HCT116 (cell line): Measurements from ENCODE around the gene FNDC8. TPM values are rescaled to one million over a fixed set of nuclear protein-coding genes. Genes with fewer than 3 reads are reported as not detected.

ENCODE experiments used
- ATAC-seq: fragments of 200-7000 bp; cut with Tn5 transposase; 2 replicates; pipeline ENCODE4 v1.9.1; 2020; ENCODE audit warnings: mild to moderate bottlenecking, moderate library complexity
- BruUV-seq: library from RNA; stranded (reverse); fragments of 400-500 nt; replicated peaks from 2 replicates; lab custom pipeline; 2021; lab: Mats Ljungman, UMichigan
- CTCF ChIA-PET: fragments of 300-600 bp; sonication (Branson Sonifier 250); formaldehyde crosslinking; loops from one replicate; lab custom pipeline; 2021; ENCODE audit warnings: antibody characterized with exemption; lab: Charles Lee
- POLR2A ChIA-PET: fragments of 300-600, 350-600 bp; sonication (Branson Sonifier 250); formaldehyde crosslinking; loops from one replicate; lab custom pipeline; 2021; ENCODE audit warnings: antibody characterized with exemption; lab: Charles Lee
- RAD21 ChIA-PET, 2 experiments: fragments of 300-600 bp; sonication (Branson Sonifier 250); formaldehyde crosslinking; loops; one replicate each; lab custom pipeline; 2023; ENCODE audit warnings: low total read pairs in 2 of 2; ENCODE audit not compliant: uncharacterized antibody in 2 of 2, unreplicated experiment in 2 of 2, low non-redundant PET in 1 of 2; lab: Charles Lee
- DNase-seq: peaks from one replicate; pipeline ENCODE4 v3.0.0-alpha.2; 2010; ENCODE audit warnings: low read depth, low spot score
- H2AFZ ChIP-seq: fragments of 200-600 bp; shearing (Covaris generic), sonication (generic); 2 replicates; pipeline ENCODE4 v1.6.1; 2017; ENCODE audit warnings: low read depth, mixed run types, mixed read lengths, antibody characterized with exemption, low read length; ENCODE audit not compliant: poor library complexity, severe bottlenecking
- H3K27ac ChIP-seq: 2 replicates; pipeline ENCODE4 v1.5.1; 2012; ENCODE audit warnings: low read depth, low read length
- H3K27me3 ChIP-seq: fragments of 200-600 bp; sonication (generic); 2 replicates; pipeline ENCODE4 v1.6.1; 2016; ENCODE audit warnings: mixed run types, low read length, mixed read lengths; ENCODE audit not compliant: insufficient read depth
- H3K36me3 ChIP-seq, 2 experiments: fragments of 200-500 bp in 1 of 2; fragments of 200-600 bp in 1 of 2; sonication (Bioruptor generic) in 1 of 2; sonication (generic) in 1 of 2; 2 replicates each; pipeline versions ENCODE4 v1.5.1 to v1.6.1; 2014 to 2016; ENCODE audit warnings: low read length in 2 of 2, inconsistent platforms in 1 of 2, mixed read lengths in 1 of 2, mixed run types in 1 of 2; ENCODE audit not compliant: insufficient read depth in 2 of 2, control insufficient read depth in 1 of 2
- H3K4me1 ChIP-seq, 2 experiments: fragments of 200-600 bp in 1 of 2; sonication (generic) in 1 of 2; 2 replicates each; pipeline versions ENCODE4 v1.5.1 to v1.6.1; 2012 to 2017; ENCODE audit warnings: low read length in 2 of 2, inconsistent platforms in 1 of 2, mild to moderate bottlenecking in 1 of 2, mixed read lengths in 1 of 2, mixed run types in 1 of 2, moderate library complexity in 1 of 2; ENCODE audit not compliant: insufficient read depth in 2 of 2, control insufficient read depth in 1 of 2
- H3K4me2 ChIP-seq: fragments of 200-600 bp; sonication (generic); 2 replicates; pipeline ENCODE4 v1.6.1; 2017; ENCODE audit warnings: mixed run types, low read length, mixed read lengths
- H3K4me3 ChIP-seq, 2 experiments: fragments of 200-600 bp in 1 of 2; sonication (generic) in 1 of 2; replicated peaks in 1 of 2; 2 replicates each; pipeline ENCODE4 v1.5.1; 2011 to 2016; ENCODE audit warnings: low read length in 2 of 2, control low read depth in 1 of 2, low read depth in 1 of 2, mild to moderate bottlenecking in 1 of 2, mixed read lengths in 1 of 2, mixed run types in 1 of 2
- H3K79me2 ChIP-seq: fragments of 200-600 bp; sonication (generic); 2 replicates; pipeline ENCODE4 v1.6.1; 2017; ENCODE audit warnings: mild to moderate bottlenecking, mixed run types, low read length, moderate library complexity, mixed read lengths; ENCODE audit not compliant: insufficient read depth
- H3K9ac ChIP-seq: fragments of 200-600 bp; sonication (generic); 2 replicates; pipeline ENCODE4 v1.6.1; 2016; ENCODE audit warnings: low read length, mixed read lengths
- H3K9me2 ChIP-seq: fragments of 200-600 bp; sonication (generic), shearing (Covaris generic); 2 replicates; pipeline ENCODE4 v1.6.1; 2017; ENCODE audit warnings: mixed run types, mild to moderate bottlenecking, moderate library complexity; ENCODE audit not compliant: insufficient read depth
- H3K9me3 ChIP-seq, 2 experiments: fragments of 200-500 bp in 1 of 2; fragments of 200-600 bp in 1 of 2; sonication (Bioruptor generic) in 1 of 2; sonication (generic) in 1 of 2; 2 replicates each; pipeline ENCODE4 v1.6.1; 2014 to 2017; ENCODE audit warnings: low read length in 2 of 2, mixed read lengths in 2 of 2, inconsistent platforms in 1 of 2, low read depth in 1 of 2, mild to moderate bottlenecking in 1 of 2, mixed run types in 1 of 2, moderate library complexity in 1 of 2; ENCODE audit not compliant: control insufficient read depth in 1 of 2, insufficient read depth in 1 of 2
- H4K20me1 ChIP-seq: fragments of 200-600 bp; sonication (generic), shearing (Covaris generic); 2 replicates; pipeline ENCODE4 v1.6.1; 2017; ENCODE audit warnings: mixed run types, mild to moderate bottlenecking, moderate library complexity; ENCODE audit not compliant: insufficient read depth
- CBX3 ChIP-seq: IDR thresholded peaks from 2 replicates; pipeline ENCODE4 v1.6.1; 2012; ENCODE audit warnings: low read depth
- CEBPB ChIP-seq: IDR thresholded peaks from 2 replicates; pipeline ENCODE4 v1.6.1; 2012; ENCODE audit warnings: low read depth
- CTCF ChIP-seq, 3 experiments: fragments of 200-600 bp in 1 of 3; sonication (generic) in 1 of 3; IDR thresholded peaks in 2 of 3; conservative IDR thresholded peaks in 1 of 3; 2 replicates each; pipeline ENCODE4 v1.5.1; 2012 to 2017; ENCODE audit warnings: low read depth in 2 of 3, low read length in 2 of 3, antibody characterized with exemption in 1 of 3, borderline replicate concordance in 1 of 3, control low read depth in 1 of 3, mild to moderate bottlenecking in 1 of 3, mixed read lengths in 1 of 3, mixed run types in 1 of 3, moderate library complexity in 1 of 3; ENCODE audit not compliant: insufficient read depth in 1 of 3
- EZH2 ChIP-seq: fragments of 200-600 bp; sonication (generic); IDR thresholded peaks from 2 replicates; pipeline ENCODE4 v1.6.1; 2017; ENCODE audit warnings: antibody characterized with exemption, mixed run types
- EZH2phosphoT487 ChIP-seq: fragments of 200-600 bp; IDR thresholded peaks from 2 replicates; pipeline ENCODE4 v1.6.1; 2018; ENCODE audit warnings: antibody characterized with exemption, borderline replicate concordance
- MAX ChIP-seq: IDR thresholded peaks from 2 replicates; pipeline ENCODE4 v1.6.1; 2012
- POLR2A ChIP-seq: IDR thresholded peaks from 2 replicates; pipeline ENCODE4 v1.7.0; 2011; ENCODE audit warnings: borderline replicate concordance; ENCODE audit not compliant: insufficient read depth, insufficient read length; ENCODE audit errors: extremely low read depth
- SIN3A ChIP-seq: IDR thresholded peaks from 2 replicates; pipeline ENCODE4 v1.6.1; 2012; ENCODE audit warnings: low read depth
- SRF ChIP-seq: IDR thresholded peaks from 2 replicates; pipeline ENCODE4 v1.6.1; 2012; ENCODE audit warnings: low read depth
- YY1 ChIP-seq: IDR thresholded peaks from 2 replicates; pipeline ENCODE4 v1.6.1; 2011; ENCODE audit warnings: low read length, low read depth, moderate library complexity, mild to moderate bottlenecking; ENCODE audit not compliant: insufficient replicate concordance; ENCODE audit errors: extremely low read depth
- ZFX ChIP-seq: fragments of 450-650 bp; IDR thresholded peaks from 2 replicates; pipeline ENCODE4 v1.6.1; 2017
- ZNF274 ChIP-seq: fragments of 200-500 bp; sonication (Bioruptor generic); IDR thresholded peaks from 2 replicates; pipeline ENCODE4 v1.6.1; 2014; ENCODE audit warnings: mild to moderate bottlenecking, low read depth, low read length, inconsistent platforms
- intact Hi-C: fragments of 100-400 bp; cut with micrococcal nuclease; formaldehyde crosslinking; loops from 2 replicates; pipeline ENCODE4 v1.10.0; 2022
- total RNA-seq: library from RNA; stranded (reverse); gene quantifications from one replicate; pipeline ENCODE4 v1.2.1, GENCODE V29; 2021; ENCODE audit not compliant: unreplicated experiment
- TF ChIP-seq, protein P1 (sequence below): IDR thresholded peaks from 2 replicates; pipeline ENCODE4 v1.6.1; 2011; ENCODE audit warnings: mild to moderate bottlenecking, low read length, moderate library complexity; ENCODE audit not compliant: insufficient replicate concordance; ENCODE audit errors: extremely low read depth

The FNDC8 gene
- total RNA-seq, 1 experiment from 2014 or later = not detected

DNA sequence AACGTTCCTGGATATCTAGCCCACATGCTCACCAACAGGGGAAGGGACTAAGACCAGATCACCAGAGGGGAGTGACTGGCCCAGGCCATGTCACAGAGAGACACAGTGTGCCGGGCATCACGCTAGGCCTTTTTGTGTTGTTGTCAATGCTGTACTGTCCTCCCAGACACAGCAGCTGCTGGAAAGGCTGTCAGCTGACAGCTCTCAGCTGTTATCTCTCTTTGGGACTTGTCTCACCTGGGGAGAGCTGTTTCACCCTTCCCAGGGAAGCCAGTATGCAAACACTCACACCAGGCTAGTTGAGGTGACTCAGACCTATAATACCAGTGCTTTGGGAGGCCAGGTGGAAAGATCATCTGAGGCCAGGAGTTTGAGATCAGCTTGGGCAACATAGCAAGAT is 45.6 kb downstream of the FNDC8 start:
- TF ChIP-seq ZFX (no peak), ZNF274 (no peak), CBX3 (no peak), POLR2A (no peak), EZH2 (no peak), CEBPB (no peak), SRF (no peak), CTCF (IDR thresholded peaks at IDR 0.05 in 2 of 3, conservative IDR thresholded peaks at IDR 0.05 in 1 of 3; ENCODE audit: borderline replicate concordance in 1 of 3, insufficient read depth in 1 of 3, low read depth in 2 of 3, low read length in 2 of 3) (no peak), MAX (no peak), YY1 (no peak), SIN3A (no peak), EZH2phosphoT487 (no peak)
- TF ChIP-seq, protein P1, sequence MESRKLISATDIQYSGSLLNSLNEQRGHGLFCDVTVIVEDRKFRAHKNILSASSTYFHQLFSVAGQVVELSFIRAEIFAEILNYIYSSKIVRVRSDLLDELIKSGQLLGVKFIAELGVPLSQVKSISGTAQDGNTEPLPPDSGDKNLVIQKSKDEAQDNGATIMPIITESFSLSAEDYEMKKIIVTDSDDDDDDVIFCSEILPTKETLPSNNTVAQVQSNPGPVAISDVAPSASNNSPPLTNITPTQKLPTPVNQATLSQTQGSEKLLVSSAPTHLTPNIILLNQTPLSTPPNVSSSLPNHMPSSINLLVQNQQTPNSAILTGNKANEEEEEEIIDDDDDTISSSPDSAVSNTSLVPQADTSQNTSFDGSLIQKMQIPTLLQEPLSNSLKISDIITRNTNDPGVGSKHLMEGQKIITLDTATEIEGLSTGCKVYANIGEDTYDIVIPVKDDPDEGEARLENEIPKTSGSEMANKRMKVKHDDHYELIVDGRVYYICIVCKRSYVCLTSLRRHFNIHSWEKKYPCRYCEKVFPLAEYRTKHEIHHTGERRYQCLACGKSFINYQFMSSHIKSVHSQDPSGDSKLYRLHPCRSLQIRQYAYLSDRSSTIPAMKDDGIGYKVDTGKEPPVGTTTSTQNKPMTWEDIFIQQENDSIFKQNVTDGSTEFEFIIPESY = no peak
- no peaks in the 10 kb centered on the region for H3K27me3 ChIP-seq
- ChIA-PET RAD21 (no interaction called here), CTCF (interaction anchor here (0.8 to 0.9 kb wide), 2 partner anchors 9 to 366 kb away, joined by 3 read pairs; no protein-coding TSS in a partner anchor), POLR2A (no interaction called here)
- no peaks in the 10 kb centered on the region for H4K20me1 ChIP-seq
- ATAC-seq = no peak
- intact Hi-C loops = no loop called here
- no peaks in the 10 kb centered on the region for H3K36me3 ChIP-seq
- no peak overlapping the region for H3K4me3 ChIP-seq
- no peaks in the 10 kb centered on the region for H3K4me1 ChIP-seq
- H3K4me2 ChIP-seq = no peak overlapping the region
- no peaks in the 10 kb centered on the region for H3K79me2 ChIP-seq
- H3K27ac ChIP-seq = no peak overlapping the region
- no peak for DNase-seq
- no peak overlapping the region for H2AFZ ChIP-seq
- no peaks in the 10 kb centered on the region for H3K9me3 ChIP-seq
- BruUV-seq = no TSS peak
- H3K9ac ChIP-seq = no peak overlapping the region
- H3K9me2 ChIP-seq = no peaks in the 10 kb centered on the region; the same call in 1 of the 2 replicates
